Putamen (tissue), 1 donor: ENCODE results near the gene PCDHB4.
"Not testable (repeated sequence)": the region's sequence is repeated elsewhere in the genome, so short reads cannot be mapped to it uniquely, and the experiment has no call there.

Source experiments
- DNase-seq: peaks from one replicate; pipeline ENCODE4 v3.0.0-alpha.2; 2016; ENCODE audit warnings: low spot score

The PCDHB4 gene

DNA sequence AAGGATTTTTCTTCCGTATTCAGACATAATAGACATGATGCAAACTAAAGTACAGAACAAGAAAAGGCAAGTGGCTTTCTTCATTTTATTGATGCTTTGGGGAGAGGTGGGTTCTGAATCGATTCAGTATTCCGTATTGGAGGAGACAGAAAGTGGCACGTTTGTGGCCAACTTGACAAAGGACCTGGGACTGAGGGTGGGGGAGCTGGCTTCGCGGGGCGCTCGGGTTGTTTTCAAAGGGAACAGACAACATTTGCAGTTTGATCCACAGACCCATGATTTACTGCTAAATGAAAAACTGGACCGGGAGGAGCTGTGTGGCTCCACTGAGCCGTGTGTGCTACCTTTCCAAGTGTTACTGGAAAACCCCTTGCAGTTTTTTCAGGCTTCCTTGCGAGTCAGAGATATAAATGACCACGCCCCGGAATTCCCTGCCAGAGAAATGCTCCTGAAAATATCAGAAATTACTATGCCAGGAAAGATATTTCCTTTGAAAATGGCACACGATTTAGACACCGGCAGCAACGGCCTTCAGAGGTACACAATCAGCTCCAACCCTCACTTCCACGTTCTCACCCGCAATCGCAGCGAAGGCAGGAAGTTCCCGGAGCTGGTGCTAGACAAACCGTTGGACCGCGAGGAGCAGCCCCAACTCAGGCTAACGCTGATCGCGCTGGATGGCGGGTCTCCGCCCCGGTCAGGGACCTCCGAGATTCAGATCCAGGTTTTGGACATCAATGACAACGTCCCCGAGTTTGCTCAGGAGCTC, 28.8 kb downstream of the PCDHB4 start:
- DNase-seq = no peak

- DNase-seq = no peak
Observed at GRCh38 chr5:141150993-141151325, 29.3 kb downstream of the PCDHB4 start.

DNA sequence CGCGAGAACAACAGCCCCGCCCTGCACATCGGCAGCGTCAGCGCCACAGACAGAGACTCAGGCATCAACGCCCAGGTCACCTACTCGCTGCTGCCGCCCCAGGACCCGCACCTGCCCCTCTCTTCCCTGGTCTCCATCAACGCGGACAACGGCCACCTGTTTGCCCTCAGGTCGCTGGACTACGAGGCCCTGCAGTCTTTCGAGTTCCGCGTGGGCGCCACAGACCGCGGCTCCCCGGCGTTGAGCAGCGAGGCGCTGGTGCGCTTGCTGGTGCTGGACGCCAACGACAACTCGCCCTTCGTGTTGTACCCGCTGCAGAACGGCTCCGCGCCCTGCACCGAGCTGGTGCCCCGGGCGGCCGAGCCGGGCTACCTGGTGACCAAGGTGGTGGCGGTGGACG, 30.0 kb downstream of the PCDHB4 start:
- DNase-seq = not testable (repeated sequence)

DNA sequence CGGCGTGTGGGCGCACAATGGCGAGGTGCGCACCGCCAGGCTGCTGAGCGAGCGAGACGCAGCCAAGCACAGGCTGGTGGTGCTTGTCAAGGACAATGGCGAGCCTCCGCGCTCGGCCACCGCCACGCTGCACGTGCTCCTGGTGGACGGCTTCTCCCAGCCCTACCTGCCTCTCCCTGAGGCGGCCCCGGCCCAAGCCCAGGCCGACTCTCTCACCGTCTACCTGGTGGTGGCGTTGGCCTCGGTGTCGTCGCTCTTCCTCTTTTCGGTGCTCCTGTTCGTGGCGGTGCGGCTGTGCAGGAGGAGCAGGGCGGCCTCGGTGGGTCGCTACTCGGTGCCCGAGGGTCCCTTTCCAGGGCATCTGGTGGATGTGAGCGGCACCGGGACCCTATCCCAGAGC, 30.5 kb downstream of the PCDHB4 start:
- DNase-seq = not testable (repeated sequence)

GRCh38 chr5:141155540-141156374, 34.1 kb downstream of the PCDHB4 start:
- DNase-seq = no peak

DNA sequence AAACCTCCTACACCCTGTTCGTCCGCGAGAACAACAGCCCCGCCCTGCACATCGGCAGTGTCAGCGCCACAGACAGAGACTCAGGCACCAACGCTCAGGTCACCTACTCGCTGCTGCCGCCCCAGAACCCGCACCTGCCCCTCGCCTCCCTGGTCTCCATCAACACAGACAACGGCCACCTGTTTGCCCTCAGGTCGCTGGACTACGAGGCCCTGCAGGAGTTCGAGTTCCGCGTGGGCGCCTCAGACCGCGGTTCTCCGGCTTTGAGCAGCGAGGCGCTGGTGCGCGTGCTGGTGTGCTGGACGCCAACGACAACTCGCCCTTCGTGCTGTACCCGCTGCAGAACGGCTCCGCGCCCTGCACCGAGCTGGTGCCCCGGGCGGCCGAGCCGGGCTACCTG, 35.7 kb downstream of the PCDHB4 start:
- DNase-seq = not testable (repeated sequence)

DNA sequence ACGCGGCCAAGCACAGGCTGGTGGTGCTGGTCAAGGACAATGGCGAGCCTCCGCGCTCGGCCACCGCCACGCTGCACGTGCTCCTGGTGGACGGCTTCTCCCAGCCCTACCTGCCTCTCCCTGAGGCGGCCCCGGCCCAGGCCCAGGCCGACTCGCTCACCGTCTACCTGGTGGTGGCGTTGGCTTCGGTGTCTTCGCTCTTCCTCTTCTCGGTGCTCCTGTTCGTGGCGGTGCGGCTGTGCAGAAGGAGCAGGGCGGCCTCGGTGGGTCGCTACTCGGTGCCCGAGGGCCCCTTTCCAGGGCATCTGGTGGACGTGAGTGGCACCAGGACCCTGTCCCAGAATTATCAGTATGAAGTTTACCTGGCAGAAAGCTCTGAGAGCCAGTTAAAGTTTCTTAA, 36.3 kb downstream of the PCDHB4 start:
- DNase-seq = not testable (repeated sequence)

GRCh38 chr5:141172381-141173204, 51.0 kb downstream of the PCDHB4 start, which contains the start of gene PCDHB7:
PCDHB7 (plus strand) TSS chr5:141172644; CDS start chr5:141172836, 192 bp downstream.
- peak; percentile 11 for DNase-seq

DNA sequence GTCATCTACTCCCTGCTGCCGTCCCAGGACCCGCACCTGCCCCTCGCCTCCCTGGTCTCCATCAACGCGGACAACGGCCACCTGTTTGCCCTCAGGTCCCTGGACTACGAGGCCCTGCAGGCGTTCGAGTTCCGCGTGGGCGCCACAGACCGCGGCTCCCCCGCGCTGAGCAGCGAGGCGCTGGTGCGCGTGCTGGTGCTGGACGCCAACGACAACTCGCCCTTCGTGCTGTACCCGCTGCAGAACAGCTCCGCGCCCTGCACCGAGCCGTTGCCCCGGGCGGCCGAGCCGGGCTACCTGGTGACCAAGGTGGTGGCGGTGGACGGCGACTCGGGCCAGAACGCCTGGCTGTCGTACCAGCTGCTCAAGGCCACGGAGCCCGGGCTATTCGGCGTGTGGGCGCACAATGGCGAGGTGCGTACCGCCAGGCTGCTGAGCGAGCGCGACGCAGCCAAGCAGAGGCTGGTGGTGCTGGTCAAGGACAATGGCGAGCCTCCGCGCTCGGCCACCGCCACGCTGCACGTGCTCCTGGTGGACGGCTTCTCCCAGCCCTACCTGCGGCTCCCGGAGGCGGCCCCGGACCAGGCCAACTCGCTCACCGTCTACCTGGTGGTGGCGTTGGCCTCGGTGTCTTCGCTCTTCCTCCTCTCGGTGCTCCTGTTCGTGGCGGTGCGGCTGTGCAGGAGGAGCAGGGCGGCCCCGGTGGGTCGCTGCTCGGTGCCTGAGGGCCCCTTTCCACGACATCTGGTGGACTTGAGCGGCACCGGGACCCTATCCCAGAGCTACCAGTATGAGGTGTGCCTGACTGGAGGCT, 52.9 kb downstream of the PCDHB4 start:
- not testable (repeated sequence) for DNase-seq
